ENCODE results near the gene STIL.

GRCh38 chr1:47214549-47214948, 99.4 kb downstream of the STIL start:
- no peak for TF ChIP-seq CTCF (IDR thresholded peaks at IDR 0.05; ENCODE audit: low read length)
- no peak for TF ChIP-seq EZH2 (IDR thresholded peaks at IDR 0.05; ENCODE audit: borderline replicate concordance, low read length)

Data from OCI-LY1 (cell line).